GM13977 (cell line): ENCODE measurements around the gene RAD54L.

ENCODE experiments used
- DNase-seq: peaks from one replicate; pipeline ENCODE4 v3.0.0; 2012; ENCODE audit warnings: low spot score
- CTCF ChIP-seq: IDR thresholded peaks from 2 replicates; pipeline ENCODE4 v1.5.1; 2012; ENCODE audit warnings: mild to moderate bottlenecking, control low read depth; ENCODE audit not compliant: insufficient read depth; ENCODE audit errors: extremely low read depth, missing control alignments
- in situ Hi-C: fragments of 300-500 bp; cut with MboI; formaldehyde crosslinking; loops from one replicate; pipeline ENCODE4 v1.12.0; 2022; ENCODE audit warnings: low sequenced_read_pairs, low pct_unique_long_range_greater_than_20kb, mixed read lengths, inconsistent platforms; ENCODE audit not compliant: unreplicated experiment

RAD54L gene

GRCh38 chr1:46285730-46286477 is 38.3 kb downstream of the RAD54L start:
- TF ChIP-seq CTCF, result no peak
- in situ Hi-C loops, result no loop called here
- no peak for DNase-seq

GRCh38 chr1:46288485-46289133 is 41.0 kb downstream of the RAD54L start:
- TF ChIP-seq CTCF, result no peak
- in situ Hi-C loops, result no loop called here
- DNase-seq, result no peak

- no peak for DNase-seq
- TF ChIP-seq CTCF, result no peak
- in situ Hi-C loops, result no loop called here
Measured at GRCh38 chr1:46289134-46289494, 41.6 kb downstream of the RAD54L start.

- no peak for TF ChIP-seq CTCF
- no peak for DNase-seq
- in situ Hi-C loops, result loop anchor here (10.0 kb wide), 1 partner anchor 55 kb away; the partner anchor contains the start of gene NSUN4
Measured at GRCh38 chr1:46289976-46290375, 42.4 kb downstream of the RAD54L start.

- TF ChIP-seq CTCF, result no peak
- DNase-seq, result no peak
- in situ Hi-C loops, result loop anchor here (10.0 kb wide), 1 partner anchor 49 kb away; the partner anchor contains the start of gene NSUN4
Measured at GRCh38 chr1:46295306-46295705, 47.7 kb downstream of the RAD54L start.

GRCh38 chr1:46298387-46298786 is 50.8 kb downstream of the RAD54L start:
- TF ChIP-seq CTCF, result no peak
- in situ Hi-C loops, result loop anchor here (10.0 kb wide), 1 partner anchor 46 kb away; the partner anchor contains the start of gene NSUN4
- no peak for DNase-seq
